Psoas muscle (tissue), 8 donors: ENCODE data around the gene MRPS31. TPM values are rescaled to one million over a fixed set of nuclear protein-coding genes. Genes with fewer than 3 reads are reported as not detected.
"Not testable (repeated sequence)": the region's sequence is repeated elsewhere in the genome, so short reads cannot be mapped to it uniquely, and the experiment has no call there.

Experiments
- ATAC-seq, 4 donors: fragments of 200-7000 bp; cut with Tn5 transposase; one replicate each; pipeline ENCODE4 v1.9.1; 2020; ENCODE audit warnings: moderate library complexity in 3 of 4, mild to moderate bottlenecking in 2 of 4
- DNase-seq, 2 donors: peaks; one replicate each; pipeline ENCODE4 v3.0.0-alpha.2; 2020
- H3K27ac ChIP-seq: fragments of 200-600 bp; one replicate; pipeline ENCODE4 v1.8.0; 2022
- H3K27me3 ChIP-seq, 3 donors: fragments of 200-600 bp in 1 of 3; one replicate each; pipeline versions ENCODE4 v1.6.1 to v1.8.0; 2013 to 2022; ENCODE audit warnings: low read length in 2 of 3, mild to moderate bottlenecking in 2 of 3, moderate library complexity in 1 of 3; ENCODE audit not compliant: insufficient read depth in 3 of 3
- H3K36me3 ChIP-seq, 2 donors: fragments of 200-600 bp in 1 of 2; one replicate each; pipeline versions ENCODE4 v1.6.1 to v1.8.0; 2013 to 2022; ENCODE audit warnings: low read depth in 1 of 2, mild to moderate bottlenecking in 1 of 2, moderate library complexity in 1 of 2; ENCODE audit not compliant: insufficient read depth in 1 of 2
- H3K4me1 ChIP-seq: fragments of 200-600 bp; one replicate; pipeline ENCODE4 v1.8.0; 2022
- H3K4me3 ChIP-seq: fragments of 200-600 bp; one replicate; pipeline ENCODE4 v1.8.0; 2022; ENCODE audit warnings: mild to moderate bottlenecking
- H3K9me3 ChIP-seq: fragments of 200-600 bp; one replicate; pipeline ENCODE4 v1.8.0; 2022
- CTCF ChIP-seq: fragments of 200-600 bp; IDR thresholded peaks from one replicate; pipeline ENCODE4 v1.8.0; 2022; ENCODE audit warnings: antibody characterized with exemption
- WGBS, 3 donors: extraction: QIAGEN DNeasy Blood & Tissue Kit; methylation state at CpG; one replicate each; pipeline versions ENCODE4 v1.1.6 to v1.1.7; 2013; 5-methylcytosine and 5-hydroxymethylcytosine counted together
- intact Hi-C, 2 donors: fragments of 100-400 bp; cut with DNase I; formaldehyde crosslinking; loops; one replicate each; pipeline versions ENCODE4 v1.11.0 to v1.14.2; 2022
- polyA plus RNA-seq, 3 donors: library from polyadenylated mRNA; stranded (reverse); fragments of 200-250 nt; gene quantifications; one replicate each; pipeline ENCODE4 v1.2.3, GENCODE V29; 2013
- total RNA-seq, 4 donors: library from RNA; stranded (reverse); fragmentation: NEBNext Ultra II Directional in 2 of 4; extraction: Animal tissue kit (Norgen Biotek cat#: 25700) in 2 of 4; gene quantifications; one replicate each; pipeline versions ENCODE4 v1.2.1 to v1.2.4, GENCODE V29; 2021 to 2023
- donor health status: healthy with polysubstance abuse.
- donor health status: DM: no; HTN: no; CAD: no; lungs with moderate emphysema.
- donor health status: Bipolar disorder and iron deficiency.
- donor health status: healthy.
- donor health status: DM: yes; HTN: yes; CAD: no.
- donor health status: DM: no; HTN: no; CAD: no.
- donor health status: DM: no; HTN: no; CAD: no.
- donor health status: DM: yes; HTN: yes; CAD: no.

MRPS31 gene
- total and polyA plus RNA-seq, 7 donors = 23.3 to 36.6 (median 26.8) TPM

- H3K36me3 ChIP-seq = peaks cover 4 to 39% of the 10 kb centered on the region in 2 donors
- H3K27me3 ChIP-seq = no peaks in the 10 kb centered on the region
- H3K4me1 ChIP-seq = peaks cover 4% of the 10 kb centered on the region
- WGBS, 3 donors = 95 to 98% (median 96%) methylated on average over 3 of the region's 3 CpGs
- no peaks in the 10 kb centered on the region for H3K9me3 ChIP-seq
- ATAC-seq = no peak
- no peak for DNase-seq
- intact Hi-C loops = no loop called here
- TF ChIP-seq CTCF = no peak
- no peak overlapping the region for H3K27ac ChIP-seq
- no peak overlapping the region for H3K4me3 ChIP-seq
These were observed 22.3 kb upstream of the MRPS31 start for GRCh38 chr13:40793339-40793738.

GRCh38 chr13:40792284-40793051 lies 21.5 kb upstream of the MRPS31 start:
- TF ChIP-seq CTCF = no peak
- Histone ChIP-seq H3K4me1 (peaks cover 4% of the 10 kb centered on the region), H3K4me3 (no peak overlapping the region), H3K27me3 (no peaks in the 10 kb centered on the region), H3K9me3 (no peaks in the 10 kb centered on the region), H3K36me3 (peaks cover 4 to 31% of the 10 kb centered on the region in 2 donors), H3K27ac (no peak overlapping the region)
- WGBS, 3 donors = 90 to 94% (median 92%) methylated on average over 10 of the region's 10 CpGs
- intact Hi-C loops = no loop called here
- no peak for ATAC-seq
- DNase-seq = no peak

- intact Hi-C loops = no loop called here
- TF ChIP-seq CTCF = no peak
These were observed 19.2 kb upstream of the MRPS31 start for GRCh38 chr13:40790154-40790616.

GRCh38 chr13:40789275-40790153 lies 18.5 kb upstream of the MRPS31 start, which contains the start of gene SLC25A15:
SLC25A15 (plus strand) TSS chr13:40789611; CDS start chr13:40793227, 3,616 bp downstream.
- ATAC-seq (peak; percentile 90 to 94 (median 92)), DNase-seq (peak; percentile 85 to 90)
- Histone ChIP-seq H3K36me3 (peaks cover 4 to 14% of the 10 kb centered on the region in 2 donors), H3K27me3 (no peaks in the 10 kb centered on the region), H3K4me1 (peaks cover 4% of the 10 kb centered on the region), H3K27ac (peak within 1 kb of the TSS; percentile 83), H3K4me3 (peak within 1 kb of the TSS; percentile 88), H3K9me3 (no peaks in the 10 kb centered on the region)
- WGBS, 3 donors = 0 to 1% (median 0%) methylated on average over 63 to 101 of the region's 101 CpGs
- intact Hi-C loops = no loop called here
- peak; percentile 26 for TF ChIP-seq CTCF

More at GRCh38 chr13:40790154-40790616, 19.2 kb upstream of the MRPS31 start:
- no peak for DNase-seq
- Histone ChIP-seq H3K27me3 (no peaks in the 10 kb centered on the region), H3K36me3 (peaks cover 4 to 21% of the 10 kb centered on the region in 2 donors), H3K9me3 (no peaks in the 10 kb centered on the region), H3K4me3 (peak overlapping the region; percentile 88), H3K4me1 (peaks cover 4% of the 10 kb centered on the region), H3K27ac (peak overlapping the region; percentile 83)
- no peak for ATAC-seq
- WGBS, 3 donors = 16 to 25% (median 19%) methylated on average over 9 of the region's 9 CpGs

GRCh38 chr13:40788540-40789274 lies 17.7 kb upstream of the MRPS31 start:
- H3K9me3 ChIP-seq, H3K36me3 ChIP-seq, ATAC-seq, intact Hi-C loops, H3K27me3 ChIP-seq, DNase-seq, H3K4me1 ChIP-seq: not testable (repeated sequence)
- H3K27ac ChIP-seq = peak overlapping the region; percentile 83
- WGBS, 3 donors = 63 to 68% (median 65%) methylated on average over 18 of the region's 18 CpGs
- peak overlapping the region; percentile 88 for H3K4me3 ChIP-seq
